ENCODE data around the gene ANKRD66.

Gene ANKRD66

DNA sequence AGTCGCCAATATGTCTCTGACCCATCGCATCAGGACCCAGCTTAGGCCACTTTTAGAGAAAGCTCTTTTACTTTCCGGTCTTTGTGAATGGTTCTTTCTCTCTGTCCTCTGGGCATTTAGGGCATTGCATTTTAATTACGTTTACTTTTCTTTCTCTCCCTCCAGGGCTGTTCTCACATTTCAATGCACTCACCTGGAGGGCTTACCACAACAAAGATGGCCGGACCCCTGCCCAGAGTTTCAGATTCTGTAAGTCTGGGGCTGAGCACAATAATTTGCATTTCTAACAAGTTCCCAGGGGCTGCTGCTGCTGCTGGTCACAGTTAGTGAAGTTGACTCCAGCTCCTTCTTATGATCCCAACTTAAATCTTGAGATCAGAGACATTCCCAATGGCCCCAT is 3.0 kb downstream of the ANKRD66 start:
- TF ChIP-seq, protein P1, sequence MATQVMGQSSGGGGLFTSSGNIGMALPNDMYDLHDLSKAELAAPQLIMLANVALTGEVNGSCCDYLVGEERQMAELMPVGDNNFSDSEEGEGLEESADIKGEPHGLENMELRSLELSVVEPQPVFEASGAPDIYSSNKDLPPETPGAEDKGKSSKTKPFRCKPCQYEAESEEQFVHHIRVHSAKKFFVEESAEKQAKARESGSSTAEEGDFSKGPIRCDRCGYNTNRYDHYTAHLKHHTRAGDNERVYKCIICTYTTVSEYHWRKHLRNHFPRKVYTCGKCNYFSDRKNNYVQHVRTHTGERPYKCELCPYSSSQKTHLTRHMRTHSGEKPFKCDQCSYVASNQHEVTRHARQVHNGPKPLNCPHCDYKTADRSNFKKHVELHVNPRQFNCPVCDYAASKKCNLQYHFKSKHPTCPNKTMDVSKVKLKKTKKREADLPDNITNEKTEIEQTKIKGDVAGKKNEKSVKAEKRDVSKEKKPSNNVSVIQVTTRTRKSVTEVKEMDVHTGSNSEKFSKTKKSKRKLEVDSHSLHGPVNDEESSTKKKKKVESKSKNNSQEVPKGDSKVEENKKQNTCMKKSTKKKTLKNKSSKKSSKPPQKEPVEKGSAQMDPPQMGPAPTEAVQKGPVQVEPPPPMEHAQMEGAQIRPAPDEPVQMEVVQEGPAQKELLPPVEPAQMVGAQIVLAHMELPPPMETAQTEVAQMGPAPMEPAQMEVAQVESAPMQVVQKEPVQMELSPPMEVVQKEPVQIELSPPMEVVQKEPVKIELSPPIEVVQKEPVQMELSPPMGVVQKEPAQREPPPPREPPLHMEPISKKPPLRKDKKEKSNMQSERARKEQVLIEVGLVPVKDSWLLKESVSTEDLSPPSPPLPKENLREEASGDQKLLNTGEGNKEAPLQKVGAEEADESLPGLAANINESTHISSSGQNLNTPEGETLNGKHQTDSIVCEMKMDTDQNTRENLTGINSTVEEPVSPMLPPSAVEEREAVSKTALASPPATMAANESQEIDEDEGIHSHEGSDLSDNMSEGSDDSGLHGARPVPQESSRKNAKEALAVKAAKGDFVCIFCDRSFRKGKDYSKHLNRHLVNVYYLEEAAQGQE (IDR thresholded peaks at IDR 0.05; ENCODE audit: insufficient replicate concordance, low read depth), result no peak
- TF ChIP-seq GABPA (IDR thresholded peaks at IDR 0.05; ENCODE audit: low read depth) (no peak), SPI1 (IDR thresholded peaks at IDR 0.05; ENCODE audit: borderline replicate concordance, low read depth) (no peak), POLR2AphosphoS5 (IDR thresholded peaks at IDR 0.05; ENCODE audit: low read depth) (no peak), CTCF (IDR thresholded peaks at IDR 0.05; ENCODE audit: insufficient read depth, low read length) (no peak)
- Histone ChIP-seq H3K27ac (replicated peaks) (no peak overlapping the region), H3K4me3 (replicated peaks; ENCODE audit: insufficient read depth, low read length) (no peak overlapping the region), H3K27me3 (ENCODE audit: insufficient read depth, poor library complexity, severe bottlenecking) (no peaks in the 10 kb centered on the region)
- DNase-seq (ENCODE audit: low read depth in 1 of 2, low spot score in 1 of 2), result no peak

DNA sequence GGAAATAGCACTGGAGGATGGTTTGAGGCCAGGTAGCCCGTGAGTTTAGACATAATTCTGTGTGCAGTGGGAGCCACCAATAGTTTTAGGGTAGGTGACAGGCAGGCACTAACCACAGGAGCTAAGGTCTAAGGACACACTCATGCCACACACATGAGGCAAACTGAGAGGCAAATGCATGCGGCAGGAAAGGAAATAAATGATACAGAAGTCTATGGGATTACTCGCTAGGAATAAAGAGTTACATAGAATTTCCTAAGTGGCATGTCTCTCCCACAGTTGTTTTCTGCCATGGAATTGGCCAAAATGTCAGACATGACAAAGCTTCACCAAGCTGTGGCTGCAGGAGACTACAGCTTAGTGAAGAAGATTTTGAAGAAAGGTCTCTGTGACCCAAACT is 4.9 kb downstream of the ANKRD66 start:
- Histone ChIP-seq H3K27ac (replicated peaks) (no peak overlapping the region), H3K27me3 (ENCODE audit: insufficient read depth, poor library complexity, severe bottlenecking) (no peaks in the 10 kb centered on the region), H3K4me3 (replicated peaks; ENCODE audit: insufficient read depth, low read length) (no peak overlapping the region)
- DNase-seq (ENCODE audit: low read depth in 1 of 2, low spot score in 1 of 2), result no peak
- TF ChIP-seq CTCF (IDR thresholded peaks at IDR 0.05; ENCODE audit: insufficient read depth, low read length) (no peak), SPI1 (IDR thresholded peaks at IDR 0.05; ENCODE audit: borderline replicate concordance, low read depth) (no peak), GABPA (IDR thresholded peaks at IDR 0.05; ENCODE audit: low read depth) (no peak), POLR2AphosphoS5 (IDR thresholded peaks at IDR 0.05; ENCODE audit: low read depth) (no peak)
- TF ChIP-seq, protein P1 (IDR thresholded peaks at IDR 0.05; ENCODE audit: insufficient replicate concordance, low read depth), result no peak

GRCh38 chr6:46755865-46756264 is 9.1 kb downstream of the ANKRD66 start:
- no peaks in the 10 kb centered on the region for H3K27me3 ChIP-seq (ENCODE audit: insufficient read depth, poor library complexity, severe bottlenecking)
- no peak overlapping the region for H3K4me3 ChIP-seq (replicated peaks; ENCODE audit: insufficient read depth, low read length)
- TF ChIP-seq CTCF (IDR thresholded peaks at IDR 0.05; ENCODE audit: insufficient read depth, low read length) (no peak), GABPA (IDR thresholded peaks at IDR 0.05; ENCODE audit: low read depth) (no peak), SPI1 (IDR thresholded peaks at IDR 0.05; ENCODE audit: borderline replicate concordance, low read depth) (no peak), POLR2AphosphoS5 (IDR thresholded peaks at IDR 0.05; ENCODE audit: low read depth) (no peak)
- TF ChIP-seq, protein P1 (IDR thresholded peaks at IDR 0.05; ENCODE audit: insufficient replicate concordance, low read depth), result no peak
- H3K27ac ChIP-seq (replicated peaks), result no peak overlapping the region
- DNase-seq (ENCODE audit: low read depth in 1 of 2, low spot score in 1 of 2), result no peak
